Pons (tissue), 1 donor: ENCODE measurements around the gene PAM16.

Experiments used
- DNase-seq: peaks from one replicate; pipeline ENCODE4 v3.0.0-alpha.2; 2016; ENCODE audit warnings: low spot score

The PAM16 gene

GRCh38 chr16:4319454-4320421 lies 31.4 kb downstream of the PAM16 start:
- DNase-seq = no peak

DNA sequence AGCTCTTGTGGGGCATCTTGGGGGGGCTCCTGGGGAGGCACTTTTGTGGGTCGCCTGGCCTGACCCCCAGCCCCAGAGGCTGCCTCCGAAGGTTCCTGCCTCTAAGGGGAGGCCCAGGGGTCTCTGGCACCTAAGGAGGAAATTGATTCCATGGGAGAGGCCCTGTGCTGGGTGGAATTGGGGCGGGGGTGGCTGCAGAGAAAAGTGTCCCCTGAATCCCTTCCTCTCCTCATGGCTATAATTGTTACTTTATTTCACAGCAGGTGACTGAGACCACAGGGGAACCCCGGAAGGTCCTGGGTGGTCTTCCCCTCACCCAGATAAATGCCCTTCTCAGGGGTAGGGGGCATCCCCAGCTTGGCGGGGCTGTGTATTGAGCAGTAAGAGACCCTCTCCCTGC lies 32.2 kb downstream of the PAM16 start:
- DNase-seq = no peak

GRCh38 chr16:4318451-4318910 lies 32.6 kb downstream of the PAM16 start:
- no peak for DNase-seq

DNA sequence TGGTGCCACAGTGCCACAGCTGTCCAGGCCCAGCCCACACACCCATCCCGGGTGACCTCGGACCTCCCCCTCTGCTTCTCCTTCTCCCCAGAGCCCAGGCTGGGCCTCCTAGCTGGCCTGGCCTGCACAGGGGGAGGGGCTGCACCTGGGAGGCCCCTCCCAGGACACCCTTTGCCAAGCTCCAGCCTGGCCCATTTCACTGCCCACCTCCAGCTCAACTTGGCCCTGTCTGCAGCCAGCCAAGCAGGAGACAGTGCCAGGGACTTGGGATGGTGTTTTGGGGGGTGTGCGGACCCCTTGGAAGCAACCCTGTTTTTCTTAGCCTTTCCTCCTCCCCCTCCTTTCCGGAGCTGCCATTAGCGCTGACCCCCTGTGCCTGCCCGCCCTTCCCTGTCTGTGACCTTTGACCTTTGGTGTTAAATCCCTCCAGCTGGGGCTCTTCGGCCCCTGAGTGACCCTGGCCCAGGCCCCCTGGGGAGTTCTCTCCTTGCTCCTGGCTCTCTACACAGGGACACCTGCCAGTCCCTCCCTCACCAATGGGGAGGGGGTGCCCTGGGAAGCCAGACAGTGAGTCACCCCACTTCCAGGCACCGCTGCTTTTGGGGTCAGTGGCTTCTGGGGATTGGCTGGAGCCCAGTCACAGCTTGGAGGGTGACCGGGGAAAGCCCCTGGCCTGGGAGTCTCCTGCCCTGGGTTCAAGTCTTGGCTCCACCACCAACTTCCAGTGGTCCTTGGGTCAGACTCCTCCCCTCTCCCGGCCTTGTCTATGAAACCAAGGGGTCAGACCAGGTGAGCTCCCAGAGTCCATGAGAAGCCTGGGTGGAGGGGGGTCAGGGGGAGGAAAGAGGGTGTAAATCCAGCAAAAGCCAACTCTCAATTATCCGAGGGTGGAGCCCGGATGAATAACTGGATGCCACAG lies 33.3 kb downstream of the PAM16 start:
- no peak for DNase-seq

- no peak for DNase-seq
Measured at GRCh38 chr16:4316864-4317531, 34.1 kb downstream of the PAM16 start.

- DNase-seq = no peak
Measured at GRCh38 chr16:4316108-4316863, 34.8 kb downstream of the PAM16 start.

- DNase-seq = no peak
Measured at GRCh38 chr16:4315186-4316107, 35.7 kb downstream of the PAM16 start, which contains the start of gene GLIS2. Gene GLIS2 (plus strand): TSS chr16:4316067. CDS start chr16:4332281, 16,214 bp downstream.

DNA sequence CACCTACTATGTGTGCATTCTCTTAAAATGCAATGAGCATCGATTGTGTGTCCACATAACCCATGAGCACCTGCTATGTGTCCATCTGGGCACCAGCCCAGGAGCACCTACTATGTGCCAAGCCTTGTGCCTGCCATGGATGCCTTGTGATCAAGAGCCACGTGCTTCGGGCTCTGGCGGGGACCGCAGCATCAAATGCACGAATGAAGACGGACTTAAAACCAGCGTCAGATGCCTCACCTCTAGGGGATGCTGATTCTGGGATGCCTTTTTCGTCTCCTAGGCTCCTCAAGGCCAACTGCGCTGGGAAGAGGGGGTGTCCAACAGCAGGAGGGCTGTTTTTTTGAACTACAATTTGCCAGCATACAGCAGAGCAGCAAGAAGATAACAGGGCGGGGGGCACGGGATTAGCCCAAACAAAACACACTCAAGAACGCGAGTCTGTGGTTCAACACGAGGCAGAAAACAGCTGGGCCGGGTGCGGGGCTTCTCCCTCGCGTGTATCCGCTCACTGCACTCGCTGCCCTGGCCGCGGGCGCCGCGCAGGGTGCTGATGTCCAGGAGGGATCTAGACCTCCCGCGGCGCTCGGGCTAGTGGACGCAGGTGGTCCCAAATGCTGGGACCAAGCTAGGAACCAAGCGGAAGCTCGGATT lies 36.5 kb downstream of the PAM16 start:
- no peak for DNase-seq

- no peak for DNase-seq
Measured at GRCh38 chr16:4313563-4314531, 37.3 kb downstream of the PAM16 start.

DNA sequence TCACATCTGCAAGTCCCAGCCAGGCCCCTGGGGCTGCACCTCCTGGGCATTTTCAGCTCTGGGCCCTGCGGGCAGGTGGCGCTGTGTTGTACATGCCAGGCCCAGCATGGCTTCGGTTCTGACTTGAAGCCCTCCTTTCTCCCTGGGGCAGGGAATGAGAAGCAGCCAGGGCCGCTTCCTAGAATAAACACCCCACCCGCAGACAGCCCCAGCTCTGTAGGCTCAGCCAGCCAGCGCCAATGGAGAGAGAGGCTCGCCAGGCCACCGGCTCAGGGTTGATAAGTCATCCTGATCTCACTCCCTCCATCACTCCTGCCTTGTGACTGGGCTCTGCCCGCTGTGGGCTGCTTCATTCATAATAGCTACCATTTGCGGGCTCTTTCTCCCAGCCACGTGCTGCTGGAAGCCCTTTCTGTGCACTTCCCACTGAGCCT lies 41.3 kb downstream of the PAM16 start:
- no peak for DNase-seq

DNA sequence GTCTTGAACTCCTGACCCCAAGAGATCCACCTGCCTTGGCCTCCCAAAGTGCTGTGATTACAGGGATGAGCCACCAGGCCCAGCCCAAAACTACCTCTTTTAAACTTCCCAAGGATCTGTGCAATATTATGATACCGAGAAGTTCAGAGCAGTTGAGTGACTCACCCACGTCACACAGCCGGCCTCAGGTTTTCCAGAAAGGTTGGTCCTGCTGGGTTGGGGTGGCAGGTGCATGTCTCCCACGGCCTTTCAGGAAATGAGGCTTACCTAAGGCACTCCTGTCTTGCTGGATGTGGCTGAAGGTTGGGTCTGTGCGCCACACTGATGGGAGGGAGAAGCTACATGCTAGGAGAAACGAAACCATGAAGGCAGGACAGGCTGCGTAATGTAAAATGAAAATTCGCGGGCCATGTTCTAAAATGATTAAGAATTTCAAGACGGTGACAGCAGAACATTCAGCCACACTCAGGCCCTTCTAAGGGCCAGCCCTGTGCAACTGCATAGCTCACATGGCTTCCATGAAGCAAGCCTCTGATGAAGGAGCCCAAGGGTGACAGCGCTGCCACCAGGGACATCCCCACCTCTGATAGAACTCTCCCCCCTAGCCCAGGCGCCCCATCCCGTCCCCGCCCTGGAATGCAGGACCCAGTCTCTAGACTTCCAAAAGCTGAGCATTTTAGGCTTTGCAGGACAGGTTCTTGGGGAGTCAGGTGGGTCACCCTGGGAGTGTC lies 41.9 kb downstream of the PAM16 start:
- no peak for DNase-seq

DNA sequence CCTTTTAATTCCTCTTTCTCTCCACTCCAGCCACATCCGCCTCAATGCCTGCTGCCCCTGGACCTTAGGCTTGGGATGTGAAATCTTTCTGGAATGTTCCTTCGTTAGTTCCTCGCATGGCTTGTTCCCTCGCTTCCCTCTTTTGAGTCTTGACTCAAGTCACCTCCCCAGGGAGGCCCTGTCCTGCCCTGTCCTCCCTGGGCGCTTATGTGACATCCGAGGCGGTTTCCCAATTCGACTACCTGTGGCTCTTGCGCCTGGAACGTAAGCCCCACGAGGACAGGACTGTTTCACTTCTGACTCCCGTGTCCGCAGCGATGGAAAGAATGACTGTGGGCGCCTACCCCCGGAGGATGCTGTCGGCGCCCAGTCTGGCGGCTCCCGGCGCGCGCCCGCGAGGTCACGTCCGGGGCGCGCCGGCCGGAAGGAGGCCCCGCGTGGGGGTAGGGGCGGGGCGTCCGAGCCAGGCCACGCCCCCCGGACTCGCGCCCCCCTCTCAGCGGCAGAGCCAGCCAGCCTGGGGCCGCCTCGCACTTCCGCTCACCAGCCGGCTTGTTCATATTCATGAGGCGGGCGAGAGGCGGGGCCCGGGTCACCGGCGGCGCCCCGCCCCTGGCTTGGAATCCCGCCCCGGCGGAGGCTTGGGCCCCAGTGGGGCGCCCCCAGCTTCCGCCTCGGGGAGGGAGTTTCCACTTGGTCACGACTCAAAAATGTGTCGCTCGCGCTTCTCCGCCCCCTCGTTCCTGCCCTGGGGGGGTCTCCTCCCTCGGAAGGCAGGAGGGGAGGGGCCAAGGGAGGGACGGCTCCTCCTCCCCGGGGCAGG lies 43.7 kb downstream of the PAM16 start:
- DNase-seq = peak; percentile 75

DNA sequence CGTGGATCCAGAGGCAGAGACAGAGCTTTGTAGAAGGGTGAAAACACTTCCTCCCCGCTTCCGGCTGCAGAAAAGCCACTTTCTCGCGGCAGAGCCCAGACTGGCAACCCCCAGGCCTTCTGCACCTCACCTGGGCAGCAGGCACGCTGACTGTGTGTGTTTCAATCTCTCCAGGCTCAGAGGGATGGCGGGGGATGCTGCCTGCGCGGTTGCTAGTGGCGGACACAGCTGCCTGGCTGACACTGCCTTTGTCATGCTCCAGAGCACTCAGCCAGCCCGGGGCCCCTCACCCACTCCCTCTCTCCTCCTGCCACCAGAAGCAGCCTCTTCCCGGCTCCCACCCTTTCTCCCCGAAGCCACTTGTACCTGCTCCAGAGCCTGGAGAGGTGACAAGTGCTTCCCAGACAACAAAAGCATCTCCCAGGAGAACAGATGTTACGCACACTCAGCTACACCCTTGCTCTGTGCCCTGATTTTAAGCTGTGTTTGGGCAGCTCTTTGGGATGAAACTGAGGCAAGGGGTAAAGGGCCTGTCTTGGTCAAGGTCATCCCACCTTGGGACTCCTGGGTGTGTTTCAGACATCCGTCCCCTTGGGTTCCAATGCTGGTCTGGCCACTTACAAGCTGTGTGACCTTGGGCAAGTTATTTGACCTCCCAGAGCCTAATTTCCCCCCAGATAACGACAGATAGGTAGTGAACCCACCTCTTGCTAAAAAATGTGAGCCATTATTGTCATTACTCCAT lies 44.5 kb downstream of the PAM16 start:
- DNase-seq = no peak

- no peak for DNase-seq
Measured at GRCh38 chr16:4303973-4304372, 47.1 kb downstream of the PAM16 start.

DNA sequence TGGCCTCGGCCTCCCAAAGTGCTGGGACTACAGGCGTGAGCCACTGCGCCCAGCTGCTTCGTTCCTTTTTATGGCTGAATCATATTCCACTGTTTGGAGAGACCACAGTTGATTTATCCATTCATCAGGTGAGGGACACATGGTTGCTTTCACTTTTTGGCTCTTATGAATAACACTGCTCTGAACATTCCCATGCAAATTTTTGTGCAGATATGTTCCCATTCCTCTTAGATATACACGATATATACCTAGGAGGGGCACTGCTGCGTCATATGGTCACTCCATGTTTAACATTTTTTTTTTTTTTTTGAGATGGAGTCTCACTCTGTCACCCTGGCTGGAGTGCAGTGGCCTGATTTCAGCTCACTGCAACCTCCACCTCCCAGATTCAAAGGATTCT lies 49.2 kb downstream of the PAM16 start:
- DNase-seq = no peak

- no peak for DNase-seq
Measured at GRCh38 chr16:4301177-4301576, 49.9 kb downstream of the PAM16 start.
